ENCODE results near the gene RAB31. TPM values are rescaled to one million over a fixed set of nuclear protein-coding genes. Genes with fewer than 3 reads are reported as not detected.

The RAB31 gene
- total and polyA plus RNA-seq, 12 donors = 46.6 to 365 (median 136) TPM

GRCh38 chr18:9874728-9875127 is 166.6 kb downstream of the RAB31 start:
- peaks cover 26 to 40% of the 10 kb centered on the region in 2 donors for H3K4me1 ChIP-seq (replicated peaks in 1 of 2)
- intact Hi-C loops (cut with DNase I) = loop anchor here in 1 of 2 donors (10.0 kb wide), 2 partner anchors 50 to 70 kb away; no protein-coding TSS in a partner anchor
- H3K9me3 ChIP-seq (replicated peaks in 1 of 3) = no peaks in the 10 kb centered on the region
- WGBS, 4 donors = 90 to 100% (median 96%) methylated on average over 1 of the region's 1 CpG
- H3K27me3 ChIP-seq = no peaks in the 10 kb centered on the region
- H3K36me3 ChIP-seq (replicated peaks in 1 of 2) = no peaks in the 10 kb centered on the region
- H3K4me3 ChIP-seq = no peak overlapping the region
- no peak for TF ChIP-seq CTCF (IDR thresholded peaks at IDR 0.05)
- TF ChIP-seq POLR2A (IDR thresholded peaks at IDR 0.05) = no peak
- H3K27ac ChIP-seq = no peak overlapping the region
- DNase-seq = no peak

- peaks cover 14 to 33% of the 10 kb centered on the region in 2 donors for H3K4me1 ChIP-seq (replicated peaks in 1 of 2)
- no peaks in the 10 kb centered on the region for H3K9me3 ChIP-seq (replicated peaks in 1 of 3)
- H3K27ac ChIP-seq = peak overlapping the region; percentile 75 to 91 (median 88)
- no peaks in the 10 kb centered on the region for H3K36me3 ChIP-seq (replicated peaks in 1 of 2)
- DNase-seq = no peak
- no peaks in the 10 kb centered on the region for H3K27me3 ChIP-seq
- intact Hi-C loops (cut with DNase I) = loop anchor here in 1 of 2 donors (10.0 kb wide), 2 partner anchors 48 to 72 kb away; no protein-coding TSS in a partner anchor
- TF ChIP-seq POLR2A (IDR thresholded peaks at IDR 0.05) (no peak), CTCF (IDR thresholded peaks at IDR 0.05) (no peak)
- 47 to 61% (median 52%) methylated on average over 2 of the region's 2 CpGs for WGBS, 4 donors
- H3K4me3 ChIP-seq = peak overlapping the region in 1 of 4 donors; percentile 49
Measured at GRCh38 chr18:9876212-9876866, 168.2 kb downstream of the RAB31 start.

GRCh38 chr18:9876867-9877654 is 169.0 kb downstream of the RAB31 start:
- TF ChIP-seq CTCF (IDR thresholded peaks at IDR 0.05) (no peak), POLR2A (IDR thresholded peaks at IDR 0.05) (peak in 1 of 2 donors; percentile 75)
- WGBS, 4 donors = 18 to 25% (median 20%) methylated on average over 8 to 9 of the region's 9 CpGs
- peak; percentile 48 to 88 (median 82) for DNase-seq
- intact Hi-C loops (cut with DNase I) = loop anchor here in 1 of 2 donors (10.0 kb wide), 2 partner anchors 48 to 72 kb away; no protein-coding TSS in a partner anchor
- no peaks in the 10 kb centered on the region for H3K36me3 ChIP-seq (replicated peaks in 1 of 2)
- peaks cover 9 to 25% of the 10 kb centered on the region in 2 donors for H3K4me1 ChIP-seq (replicated peaks in 1 of 2)
- peak overlapping the region; percentile 78 to 91 (median 88) for H3K27ac ChIP-seq
- H3K27me3 ChIP-seq = no peaks in the 10 kb centered on the region
- no peaks in the 10 kb centered on the region for H3K9me3 ChIP-seq (replicated peaks in 1 of 3)
- peak overlapping the region in 1 of 4 donors; percentile 49 for H3K4me3 ChIP-seq

- TF ChIP-seq POLR2A (IDR thresholded peaks at IDR 0.05) (no peak), CTCF (IDR thresholded peaks at IDR 0.05) (no peak)
- Histone ChIP-seq H3K36me3 (replicated peaks in 1 of 2) (no peaks in the 10 kb centered on the region), H3K27ac (peak overlapping the region; percentile 78 to 91 (median 88)), H3K4me3 (peak overlapping the region in 1 of 4 donors; percentile 49), H3K4me1 (replicated peaks in 1 of 2) (peaks cover 9 to 25% of the 10 kb centered on the region in 2 donors), H3K27me3 (no peaks in the 10 kb centered on the region), H3K9me3 (replicated peaks in 1 of 3) (no peaks in the 10 kb centered on the region)
- intact Hi-C loops (cut with DNase I) = loop anchor here in 1 of 2 donors (10.0 kb wide), 2 partner anchors 47 to 73 kb away; no protein-coding TSS in a partner anchor
- DNase-seq = no peak
Measured at GRCh38 chr18:9877655-9878014, 169.5 kb downstream of the RAB31 start.
